HG03060 (cell line): ENCODE data around the gene PPP6R2.

Experiments
- ATAC-seq: cut with Tn5 transposase; IDR thresholded peaks from one replicate; pipeline ENCODE4 v1.9.1; 2021; ENCODE audit warnings: low read depth, moderate number of reproducible peaks; ENCODE audit not compliant: unreplicated experiment

PPP6R2 gene

GRCh38 chr22:50305923-50306566 lies 37.1 kb upstream of the PPP6R2 start:
- peak; percentile 41 for ATAC-seq

GRCh38 chr22:50306753-50307749 lies 36.1 kb upstream of the PPP6R2 start, which contains the start of gene PLXNB2:
PLXNB2 (minus strand) TSS chr22:50307646; CDS start chr22:50290584, 17,062 bp downstream.
- ATAC-seq, result no peak

GRCh38 chr22:50307890-50308596 lies 35.1 kb upstream of the PPP6R2 start:
- ATAC-seq, result no peak

- ATAC-seq, result no peak
Measured at GRCh38 chr22:50308597-50308935, 34.6 kb upstream of the PPP6R2 start.

- ATAC-seq, result no peak
Measured at GRCh38 chr22:50308986-50309600, 34.0 kb upstream of the PPP6R2 start.

GRCh38 chr22:50309601-50309991 lies 33.5 kb upstream of the PPP6R2 start:
- no peak for ATAC-seq

- no peak for ATAC-seq
Measured at GRCh38 chr22:50310031-50310722, 33.0 kb upstream of the PPP6R2 start.

- ATAC-seq, result no peak
Measured at GRCh38 chr22:50310949-50311444, 32.1 kb upstream of the PPP6R2 start.

GRCh38 chr22:50311606-50312351 lies 31.3 kb upstream of the PPP6R2 start:
- ATAC-seq, result no peak

- no peak for ATAC-seq
Measured at GRCh38 chr22:50312371-50312770, 30.8 kb upstream of the PPP6R2 start.

GRCh38 chr22:50313021-50313420 lies 30.1 kb upstream of the PPP6R2 start:
- ATAC-seq, result no peak

- no peak for ATAC-seq
Measured at GRCh38 chr22:50313600-50313999, 29.5 kb upstream of the PPP6R2 start.

GRCh38 chr22:50314081-50314454 lies 29.1 kb upstream of the PPP6R2 start:
- no peak for ATAC-seq

- peak; percentile 41 for ATAC-seq
Measured at GRCh38 chr22:50314455-50315288, 28.5 kb upstream of the PPP6R2 start.

GRCh38 chr22:50315289-50316113 lies 27.6 kb upstream of the PPP6R2 start:
- ATAC-seq, result no peak

- ATAC-seq, result no peak
Measured at GRCh38 chr22:50316114-50317065, 26.7 kb upstream of the PPP6R2 start.
